H7 (cell line): Measurements from ENCODE around the gene FRRS1. TPM values are rescaled to one million over a fixed set of nuclear protein-coding genes. Genes with fewer than 3 reads are reported as not detected.

Experiments used
- DNase-seq: peaks from one replicate; pipeline ENCODE4 v3.0.0; 2012
- H3K27me3 ChIP-seq: 2 replicates; pipeline ENCODE4 v1.6.0; 2011; ENCODE audit warnings: mild to moderate bottlenecking, low read length; ENCODE audit not compliant: control insufficient read depth, insufficient read depth
- H3K36me3 ChIP-seq: replicated peaks from 2 replicates; pipeline ENCODE4 v1.5.1; 2011; ENCODE audit warnings: low read length; ENCODE audit not compliant: control insufficient read depth, insufficient read depth
- H3K4me3 ChIP-seq: 2 replicates; pipeline ENCODE4 v1.5.1; 2011; ENCODE audit warnings: low read depth, mild to moderate bottlenecking, control low read depth, low read length, moderate library complexity; ENCODE audit not compliant: insufficient read depth
- total RNA-seq: library from RNA; depleted of rRNA; stranded (reverse); fragments of >200 nt; shearing (Covaris generic); gene quantifications from 2 replicates; pipeline ENCODE4 v1.2.3, GENCODE V29; 2014

The FRRS1 gene
- total RNA-seq, 1 experiment from 2014 or later, result 9.1 TPM

GRCh38 chr1:99758073-99758511 lies 8.3 kb downstream of the FRRS1 start:
- H3K4me3 ChIP-seq, result no peak overlapping the region
- no peak for DNase-seq
- H3K36me3 ChIP-seq, result no peaks in the 10 kb centered on the region
- no peaks in the 10 kb centered on the region for H3K27me3 ChIP-seq

- H3K27me3 ChIP-seq, result no peaks in the 10 kb centered on the region
- no peak for DNase-seq
- H3K36me3 ChIP-seq, result no peaks in the 10 kb centered on the region
- no peak overlapping the region for H3K4me3 ChIP-seq
Measured at GRCh38 chr1:99756598-99756997, 9.8 kb downstream of the FRRS1 start.

GRCh38 chr1:99755664-99756063 lies 10.8 kb downstream of the FRRS1 start:
- no peak overlapping the region for H3K4me3 ChIP-seq
- no peaks in the 10 kb centered on the region for H3K27me3 ChIP-seq
- no peaks in the 10 kb centered on the region for H3K36me3 ChIP-seq
- DNase-seq, result no peak

GRCh38 chr1:99754697-99755096 lies 11.7 kb downstream of the FRRS1 start:
- Histone ChIP-seq H3K4me3 (no peak overlapping the region), H3K36me3 (no peaks in the 10 kb centered on the region), H3K27me3 (no peaks in the 10 kb centered on the region)
- DNase-seq, result no peak

GRCh38 chr1:99754055-99754626 lies 12.3 kb downstream of the FRRS1 start:
- Histone ChIP-seq H3K36me3 (no peaks in the 10 kb centered on the region), H3K27me3 (no peaks in the 10 kb centered on the region), H3K4me3 (no peak overlapping the region)
- no peak for DNase-seq

- H3K27me3 ChIP-seq, result no peaks in the 10 kb centered on the region
- no peak for DNase-seq
- H3K4me3 ChIP-seq, result no peak overlapping the region
- no peaks in the 10 kb centered on the region for H3K36me3 ChIP-seq
Measured at GRCh38 chr1:99751877-99752504, 14.4 kb downstream of the FRRS1 start.

GRCh38 chr1:99749504-99750347 lies 16.7 kb downstream of the FRRS1 start:
- Histone ChIP-seq H3K36me3 (no peaks in the 10 kb centered on the region), H3K4me3 (no peak overlapping the region), H3K27me3 (no peaks in the 10 kb centered on the region)
- DNase-seq, result no peak

GRCh38 chr1:99748419-99748818 lies 18.0 kb downstream of the FRRS1 start:
- Histone ChIP-seq H3K4me3 (no peak overlapping the region), H3K27me3 (no peaks in the 10 kb centered on the region), H3K36me3 (no peaks in the 10 kb centered on the region)
- no peak for DNase-seq

GRCh38 chr1:99745684-99746083 lies 20.8 kb downstream of the FRRS1 start:
- Histone ChIP-seq H3K36me3 (no peaks in the 10 kb centered on the region), H3K27me3 (no peaks in the 10 kb centered on the region), H3K4me3 (no peak overlapping the region)
- no peak for DNase-seq

GRCh38 chr1:99745061-99745460 lies 21.4 kb downstream of the FRRS1 start:
- no peak for DNase-seq
- H3K36me3 ChIP-seq, result no peaks in the 10 kb centered on the region
- H3K4me3 ChIP-seq, result no peak overlapping the region
- no peaks in the 10 kb centered on the region for H3K27me3 ChIP-seq

GRCh38 chr1:99740141-99740540 lies 26.3 kb downstream of the FRRS1 start:
- Histone ChIP-seq H3K4me3 (no peak overlapping the region), H3K27me3 (no peaks in the 10 kb centered on the region), H3K36me3 (no peaks in the 10 kb centered on the region)
- DNase-seq, result no peak

- Histone ChIP-seq H3K4me3 (no peak overlapping the region), H3K36me3 (no peaks in the 10 kb centered on the region), H3K27me3 (no peaks in the 10 kb centered on the region)
- DNase-seq, result no peak
Measured at GRCh38 chr1:99738858-99739465, 27.5 kb downstream of the FRRS1 start.

GRCh38 chr1:99737016-99737415 lies 29.4 kb downstream of the FRRS1 start:
- Histone ChIP-seq H3K4me3 (no peak overlapping the region), H3K36me3 (no peaks in the 10 kb centered on the region), H3K27me3 (no peaks in the 10 kb centered on the region)
- peak; percentile 61 for DNase-seq

GRCh38 chr1:99735852-99736251 lies 30.6 kb downstream of the FRRS1 start:
- Histone ChIP-seq H3K27me3 (no peaks in the 10 kb centered on the region), H3K36me3 (no peaks in the 10 kb centered on the region), H3K4me3 (no peak overlapping the region)
- DNase-seq, result no peak

GRCh38 chr1:99731384-99731783 lies 35.1 kb downstream of the FRRS1 start:
- H3K4me3 ChIP-seq, result no peak overlapping the region
- no peaks in the 10 kb centered on the region for H3K36me3 ChIP-seq
- no peak for DNase-seq
- H3K27me3 ChIP-seq, result no peaks in the 10 kb centered on the region
